Measurements from ENCODE around the gene OR6C3.
"Not testable (repeated sequence)": the region's sequence is repeated elsewhere in the genome, so short reads cannot be mapped to it uniquely, and the experiment has no call there.

OR6C3 gene

DNA sequence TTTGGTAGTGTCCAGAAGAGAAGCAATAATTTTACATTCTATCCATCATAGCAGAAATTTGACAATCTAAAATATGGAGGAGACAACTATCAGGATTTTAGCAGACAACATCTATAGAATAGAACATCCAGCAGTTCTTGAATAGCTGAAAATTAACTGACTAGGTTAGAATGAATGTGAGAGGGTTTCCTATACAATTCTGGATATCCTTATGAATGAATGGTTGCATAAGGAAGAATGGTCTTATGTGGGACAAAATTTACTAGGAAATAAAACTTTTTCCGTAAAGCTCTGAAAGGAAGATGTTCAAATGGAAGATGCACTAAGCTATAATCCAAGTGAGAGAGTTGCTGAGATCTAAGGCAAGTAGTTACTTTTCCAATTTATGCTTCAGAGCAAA is at the start of gene OR6C3:
OR6C3 (plus strand) TSS at position 301 of the 400 bp plus-strand sequence. CDS start 955 bp downstream, outside the sequence.
- DNase-seq = no peak

GRCh38 chr12:55280991-55281390 is 49.6 kb upstream of the OR6C3 start:
- no peak for DNase-seq

DNA sequence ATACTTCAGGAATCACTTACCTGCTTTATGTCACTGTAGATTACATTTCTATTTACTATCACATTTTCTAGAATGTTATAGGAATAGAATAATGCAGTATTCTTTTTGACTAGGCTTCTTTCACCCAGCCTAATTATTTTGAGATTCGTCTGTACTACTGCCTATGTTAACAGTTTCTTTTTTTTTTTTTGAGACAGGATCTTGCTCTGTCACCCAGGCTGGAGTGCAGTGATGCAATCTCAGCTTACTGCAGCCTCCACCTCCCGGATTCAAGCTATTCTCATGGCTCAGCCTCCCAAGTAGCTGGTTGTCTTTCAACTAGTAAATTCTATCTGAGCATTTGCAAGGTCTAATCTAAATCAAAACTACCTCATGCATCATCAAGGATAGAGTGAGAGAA is 40.5 kb upstream of the OR6C3 start:
- no peak for DNase-seq

DNA sequence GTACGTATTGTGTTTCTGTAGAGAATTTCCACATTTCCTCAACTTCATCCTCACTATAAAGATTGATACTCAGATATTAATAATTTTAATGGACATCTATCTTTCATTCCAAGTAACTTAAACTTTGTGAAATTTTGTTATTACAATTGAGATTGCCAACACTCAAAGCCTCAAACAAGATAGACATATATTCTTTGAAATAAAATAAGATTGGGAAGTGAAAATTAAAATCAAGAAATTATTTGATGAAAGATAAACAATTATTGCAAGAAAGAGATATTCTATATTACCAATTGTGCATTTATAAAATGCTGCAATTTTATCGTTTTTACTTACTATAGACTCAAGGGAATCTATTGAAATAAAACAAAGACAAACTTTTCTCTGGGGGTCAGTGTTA is 34.1 kb upstream of the OR6C3 start, which contains the start of gene OR6C6:
OR6C6 (minus strand) TSS at position 101 of the 400 bp plus-strand sequence. CDS start 1,337 bp downstream, outside the sequence.
- no peak for DNase-seq

DNA sequence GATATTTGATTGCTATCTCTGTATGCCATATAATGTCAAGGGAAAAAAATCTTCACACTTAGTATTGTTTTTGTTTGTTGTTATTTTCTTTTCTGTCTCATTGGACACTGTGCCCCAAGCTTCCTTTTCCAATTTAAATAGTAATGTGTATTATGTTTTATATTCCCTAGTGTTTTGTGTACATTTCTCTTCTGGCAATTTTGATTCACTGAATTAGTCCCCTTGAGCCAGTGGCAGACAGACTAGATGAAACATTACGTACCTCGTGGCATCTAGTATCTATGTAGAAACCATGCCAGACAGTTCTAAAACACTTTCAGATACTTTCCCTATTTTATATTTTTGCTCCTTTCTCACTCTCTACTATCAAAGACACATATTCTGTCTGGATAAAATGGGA is 16.5 kb upstream of the OR6C3 start, which contains the start of gene OR6C1:
OR6C1 (plus strand) TSS at position 301 of the 400 bp plus-strand sequence. CDS start 6,257 bp downstream, outside the sequence.
- DNase-seq = no peak

- no peak for DNase-seq
Observed at GRCh38 chr12:55320201-55320600, 10.3 kb upstream of the OR6C3 start.

GRCh38 chr12:55325801-55326200 is 4.7 kb upstream of the OR6C3 start:
- not testable (repeated sequence) for DNase-seq

GRCh38 chr12:55336002-55336401 is 5.5 kb downstream of the OR6C3 start:
- no peak for DNase-seq

GRCh38 chr12:55355338-55355737 is 24.8 kb downstream of the OR6C3 start:
- DNase-seq = not testable (repeated sequence)

DNA sequence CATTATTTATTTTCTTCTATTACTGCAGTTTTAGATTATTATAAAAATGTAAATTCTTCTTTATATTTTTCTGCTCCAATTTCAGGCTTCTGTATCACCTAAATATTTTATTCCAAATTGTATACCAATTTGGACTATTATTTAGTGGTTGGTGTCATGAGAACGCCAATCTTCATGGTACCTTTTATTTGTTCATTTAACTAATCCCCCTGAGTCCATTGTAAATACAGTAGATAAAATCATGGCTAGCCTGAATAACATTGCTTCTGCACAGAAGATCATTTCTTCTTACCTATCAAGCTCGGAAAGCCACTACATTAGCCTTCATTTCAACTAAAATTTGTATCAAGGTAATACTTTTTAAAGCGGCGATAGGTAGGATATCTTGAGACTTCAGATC is 32.1 kb downstream of the OR6C3 start, which contains the start of gene OR6C75:
OR6C75 (plus strand) TSS at position 301 of the 400 bp plus-strand sequence. CDS start 2,136 bp downstream, outside the sequence.
- DNase-seq = no peak

- no peak for DNase-seq
Observed at GRCh38 chr12:55365086-55365485, 34.5 kb downstream of the OR6C3 start.

DNA sequence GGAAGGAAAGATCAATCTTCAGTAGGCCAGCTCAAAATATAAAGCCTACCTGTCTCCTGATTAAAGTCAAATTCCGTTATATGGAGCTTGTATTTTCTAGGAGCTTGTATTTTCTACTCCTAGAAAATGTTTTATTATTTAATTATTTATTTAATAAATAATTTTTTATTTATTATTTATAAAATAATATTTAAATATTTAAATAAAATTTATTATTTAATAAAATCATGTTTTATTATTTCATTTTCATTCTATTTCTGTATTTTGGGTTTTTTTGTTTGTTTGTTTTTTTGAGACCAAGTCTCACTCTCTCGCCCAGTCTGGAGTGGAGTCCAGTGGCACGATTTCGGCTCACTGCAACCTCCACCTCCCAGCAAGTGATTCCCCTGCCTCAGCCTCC is 42.0 kb downstream of the OR6C3 start:
- no peak for DNase-seq
